Uterus (tissue), 4 donors: ENCODE data around the gene IRAK1. TPM values are rescaled to one million over a fixed set of nuclear protein-coding genes. Genes with fewer than 3 reads are reported as not detected.
"Not testable (repeated sequence)": the region's sequence is repeated elsewhere in the genome, so short reads cannot be mapped to it uniquely, and the experiment has no call there.

ENCODE experiments used
- DNase-seq, 2 donors: peaks; one replicate each; pipeline ENCODE4 v3.0.0-alpha.2; 2019 to 2020
- H3K27ac ChIP-seq, 2 donors: fragments of 200-600 bp; sonication (generic); 1 replicate in 1 of 2; 2 replicates in 1 of 2; pipeline ENCODE4 v1.5.1; 2016 to 2018
- H3K27me3 ChIP-seq, 2 donors: fragments of 200-600 bp; sonication (generic); one replicate each; pipeline ENCODE4 v1.5.1; 2018 to 2019; ENCODE audit warnings: control low read depth in 1 of 2
- H3K36me3 ChIP-seq, 2 donors: fragments of 200-600 bp; sonication (generic); one replicate each; pipeline ENCODE4 v1.5.1; 2019; ENCODE audit warnings: control low read depth in 1 of 2
- H3K4me1 ChIP-seq, 2 donors: fragments of 200-600 bp; sonication (generic); one replicate each; pipeline ENCODE4 v1.5.1; 2018 to 2019; ENCODE audit warnings: control low read depth in 1 of 2
- H3K4me3 ChIP-seq, 2 donors: fragments of 200-600 bp; sonication (generic); 1 replicate in 1 of 2; 2 replicates in 1 of 2; pipeline ENCODE4 v1.5.1; 2018 to 2019; ENCODE audit warnings: mild to moderate bottlenecking in 1 of 2
- H3K9me3 ChIP-seq, 2 donors: fragments of 200-600 bp; sonication (generic); one replicate each; pipeline ENCODE4 v1.5.1; 2019; ENCODE audit warnings: control low read depth in 1 of 2
- POLR2A ChIP-seq, 2 donors: fragments of 450-650 bp; IDR thresholded peaks; one replicate each; pipeline ENCODE4 v1.6.1; 2016; ENCODE audit warnings: antibody characterized with exemption in 2 of 2, mild to moderate bottlenecking in 1 of 2, moderate library complexity in 1 of 2
- intact Hi-C: fragments of 100-400 bp; cut with DNase I; formaldehyde crosslinking; loops from one replicate; pipeline ENCODE4 v1.15.1; 2023; ENCODE audit warnings: low total_unique reads
- total RNA-seq, 4 donors: library from RNA; depleted of rRNA in 3 of 4; stranded (reverse); fragments of >200 nt in 3 of 4; gene quantifications; one replicate each; pipeline versions ENCODE4 v1.1.0 to v1.2.4, GENCODE V29; 2014 to 2023
- TF ChIP-seq, protein P1 (sequence below), 4 experiments: fragments of 200-600 bp in 2 of 4; fragments of 450-650 bp in 2 of 4; sonication (generic) in 2 of 4; IDR thresholded peaks; one replicate each; pipeline ENCODE4 v1.5.1; 2016 to 2019; ENCODE audit warnings: antibody characterized with exemption in 4 of 4, mild to moderate bottlenecking in 2 of 4, moderate library complexity in 1 of 4
- donor health status: DM: yes; HTN: yes; CAD: no.

The IRAK1 gene
- total RNA-seq, 4 donors from 2014 or later = 9.7 to 52.6 (median 35.8) TPM

- H3K36me3 ChIP-seq = no peaks in the 10 kb centered on the region
- H3K9me3 ChIP-seq = no peaks in the 10 kb centered on the region
- H3K4me1 ChIP-seq = no peaks in the 10 kb centered on the region
- intact Hi-C loops = no loop called here
- no peaks in the 10 kb centered on the region for H3K27me3 ChIP-seq
- no peak overlapping the region for H3K4me3 ChIP-seq
- peak overlapping the region; percentile 61 to 62 for H3K27ac ChIP-seq
- DNase-seq = peak; percentile 69 to 70
- TF ChIP-seq, protein P1, sequence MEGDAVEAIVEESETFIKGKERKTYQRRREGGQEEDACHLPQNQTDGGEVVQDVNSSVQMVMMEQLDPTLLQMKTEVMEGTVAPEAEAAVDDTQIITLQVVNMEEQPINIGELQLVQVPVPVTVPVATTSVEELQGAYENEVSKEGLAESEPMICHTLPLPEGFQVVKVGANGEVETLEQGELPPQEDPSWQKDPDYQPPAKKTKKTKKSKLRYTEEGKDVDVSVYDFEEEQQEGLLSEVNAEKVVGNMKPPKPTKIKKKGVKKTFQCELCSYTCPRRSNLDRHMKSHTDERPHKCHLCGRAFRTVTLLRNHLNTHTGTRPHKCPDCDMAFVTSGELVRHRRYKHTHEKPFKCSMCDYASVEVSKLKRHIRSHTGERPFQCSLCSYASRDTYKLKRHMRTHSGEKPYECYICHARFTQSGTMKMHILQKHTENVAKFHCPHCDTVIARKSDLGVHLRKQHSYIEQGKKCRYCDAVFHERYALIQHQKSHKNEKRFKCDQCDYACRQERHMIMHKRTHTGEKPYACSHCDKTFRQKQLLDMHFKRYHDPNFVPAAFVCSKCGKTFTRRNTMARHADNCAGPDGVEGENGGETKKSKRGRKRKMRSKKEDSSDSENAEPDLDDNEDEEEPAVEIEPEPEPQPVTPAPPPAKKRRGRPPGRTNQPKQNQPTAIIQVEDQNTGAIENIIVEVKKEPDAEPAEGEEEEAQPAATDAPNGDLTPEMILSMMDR (IDR thresholded peaks at IDR 0.05) = no peak
- TF ChIP-seq POLR2A (IDR thresholded peaks at IDR 0.05) = no peak
These were observed 37.8 kb downstream of the IRAK1 start for GRCh38 chrX:153981771-153982533.

GRCh38 chrX:153981231-153981630 is 38.5 kb downstream of the IRAK1 start:
- DNase-seq = no peak
- H3K27ac ChIP-seq = peak overlapping the region; percentile 61 to 62
- intact Hi-C loops = no loop called here
- no peaks in the 10 kb centered on the region for H3K9me3 ChIP-seq
- no peaks in the 10 kb centered on the region for H3K4me1 ChIP-seq
- TF ChIP-seq POLR2A (IDR thresholded peaks at IDR 0.05) = no peak
- TF ChIP-seq, protein P1 (IDR thresholded peaks at IDR 0.05) = no peak
- no peaks in the 10 kb centered on the region for H3K27me3 ChIP-seq
- no peak overlapping the region for H3K4me3 ChIP-seq
- H3K36me3 ChIP-seq = no peaks in the 10 kb centered on the region

DNA sequence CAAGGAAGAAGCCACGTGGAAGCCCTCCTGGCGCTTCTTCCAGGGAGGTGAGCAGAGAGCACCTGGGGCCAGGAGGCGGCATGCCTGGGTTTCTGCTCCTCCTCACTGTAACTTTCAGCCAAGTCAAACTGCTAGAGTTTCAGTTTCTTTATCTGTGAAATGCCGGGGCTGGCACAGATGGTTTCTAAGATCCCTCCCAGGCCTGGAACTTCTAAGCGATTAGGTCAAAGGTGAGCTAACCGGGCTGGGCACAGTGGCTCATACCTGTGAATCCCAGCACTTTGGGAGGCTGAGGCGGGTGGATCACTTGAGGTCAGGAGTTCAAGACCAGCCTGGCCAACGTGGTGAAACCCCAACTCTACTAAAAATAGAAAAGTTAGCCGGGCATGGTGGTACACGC is 39.3 kb downstream of the IRAK1 start:
- H3K27ac ChIP-seq, H3K4me1 ChIP-seq, H3K4me3 ChIP-seq, H3K36me3 ChIP-seq, H3K9me3 ChIP-seq, DNase-seq, H3K27me3 ChIP-seq, intact Hi-C loops: not testable (repeated sequence)

DNA sequence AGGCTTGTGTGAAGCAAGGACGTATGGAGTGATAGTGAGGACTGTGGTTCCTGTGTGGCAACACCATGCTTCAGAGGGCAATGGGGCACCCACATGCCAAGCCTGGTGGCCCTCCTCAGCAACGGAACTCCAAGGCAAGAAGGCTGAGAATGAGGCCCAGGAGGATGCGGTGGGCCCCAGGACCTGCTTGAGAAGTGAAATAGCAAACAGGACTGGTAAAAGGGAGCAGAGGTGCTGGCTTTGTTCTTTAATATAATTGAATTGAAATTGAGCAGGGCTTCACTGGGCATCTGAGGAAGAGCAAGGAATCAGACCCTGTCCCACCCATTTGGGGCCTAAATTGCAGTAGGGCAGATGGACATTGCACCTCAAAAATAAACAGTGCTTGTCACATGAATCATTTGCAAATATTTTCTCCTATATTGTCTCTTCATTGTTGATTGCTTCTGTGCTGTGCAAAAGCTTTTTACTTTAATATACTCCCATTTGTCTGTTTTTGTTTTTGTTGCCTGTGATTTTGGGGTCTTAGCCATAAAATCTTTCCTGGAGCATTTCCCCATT is 44.9 kb downstream of the IRAK1 start:
- Histone ChIP-seq H3K27me3 (no peaks in the 10 kb centered on the region), H3K9me3 (no peaks in the 10 kb centered on the region), H3K27ac (peak overlapping the region in 1 of 2 donors; percentile 7), H3K36me3 (no peaks in the 10 kb centered on the region), H3K4me3 (no peak overlapping the region), H3K4me1 (peaks cover 0 to 5% of the 10 kb centered on the region in 2 donors)
- DNase-seq = no peak
- TF ChIP-seq, protein P1 (IDR thresholded peaks at IDR 0.05) = no peak
- no peak for TF ChIP-seq POLR2A (IDR thresholded peaks at IDR 0.05)
- intact Hi-C loops = no loop called here

GRCh38 chrX:153974003-153974725 is 45.5 kb downstream of the IRAK1 start:
- TF ChIP-seq, protein P1 (IDR thresholded peaks at IDR 0.05) = no peak
- no peak for TF ChIP-seq POLR2A (IDR thresholded peaks at IDR 0.05)
- Histone ChIP-seq H3K9me3 (no peaks in the 10 kb centered on the region), H3K27ac (peak overlapping the region; percentile 99), H3K4me1 (peaks cover 0 to 5% of the 10 kb centered on the region in 2 donors), H3K27me3 (no peaks in the 10 kb centered on the region), H3K4me3 (no peak overlapping the region), H3K36me3 (no peaks in the 10 kb centered on the region)
- DNase-seq = no peak
- intact Hi-C loops = no loop called here
